A172 (cell line): ENCODE measurements around the gene POLA2. TPM values are rescaled to one million over a fixed set of nuclear protein-coding genes. Genes with fewer than 3 reads are reported as not detected.

Source experiments
- DNase-seq: peaks from one replicate; pipeline ENCODE4 v3.0.0-alpha.2; 2015; ENCODE audit warnings: low spot score
- total RNA-seq: library from RNA; depleted of rRNA; stranded (reverse); fragments of >200 nt; shearing (Covaris generic); gene quantifications from 2 replicates; pipeline ENCODE4 v1.2.3, GENCODE V29; 2014

The POLA2 gene
- total RNA-seq, 1 experiment from 2014 or later, result 14.2 TPM

DNA sequence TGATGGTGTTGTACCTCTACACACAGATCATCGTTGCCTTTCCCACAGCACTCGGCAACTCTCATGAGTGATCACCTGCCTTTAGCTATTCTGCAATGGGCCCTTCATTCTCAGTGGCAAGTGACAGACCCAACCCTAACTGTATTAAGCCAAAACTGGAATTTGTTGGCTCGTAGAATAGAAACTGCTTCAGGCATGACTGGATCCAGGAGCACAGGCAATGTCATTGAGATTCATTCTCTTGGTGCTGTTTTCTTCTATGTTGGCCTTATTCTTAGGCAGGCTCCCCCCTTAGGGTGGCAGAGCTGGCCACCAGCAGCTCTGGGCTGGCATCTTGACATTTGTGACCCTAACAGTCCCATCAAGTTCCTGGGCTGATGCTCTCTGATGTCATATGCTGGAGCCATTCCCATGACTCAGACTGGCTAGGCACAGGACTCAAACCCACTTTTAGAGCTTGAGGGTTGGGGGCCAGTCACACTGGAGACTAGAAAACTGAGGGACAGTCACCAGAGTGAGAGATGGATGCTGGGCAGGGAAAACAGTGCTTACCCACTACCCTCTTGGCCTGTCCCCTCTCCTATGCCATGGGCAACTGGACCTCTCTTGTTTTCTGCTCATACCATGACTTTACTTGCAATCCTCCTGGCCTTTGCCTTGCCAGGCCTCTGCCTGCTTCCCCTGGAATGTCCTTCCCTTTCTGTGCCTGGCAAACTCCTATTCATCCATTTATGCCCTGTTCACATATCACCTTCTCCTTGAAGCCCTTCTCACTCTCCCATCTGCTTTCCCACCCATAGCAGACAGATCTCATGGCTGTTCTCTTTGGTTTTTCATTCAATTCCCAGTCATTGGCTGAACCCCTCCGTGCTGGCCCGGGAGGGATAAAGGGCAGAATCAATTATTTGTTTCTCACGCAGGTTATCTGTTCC lies 45.8 kb downstream of the POLA2 start:
- no peak for DNase-seq

DNA sequence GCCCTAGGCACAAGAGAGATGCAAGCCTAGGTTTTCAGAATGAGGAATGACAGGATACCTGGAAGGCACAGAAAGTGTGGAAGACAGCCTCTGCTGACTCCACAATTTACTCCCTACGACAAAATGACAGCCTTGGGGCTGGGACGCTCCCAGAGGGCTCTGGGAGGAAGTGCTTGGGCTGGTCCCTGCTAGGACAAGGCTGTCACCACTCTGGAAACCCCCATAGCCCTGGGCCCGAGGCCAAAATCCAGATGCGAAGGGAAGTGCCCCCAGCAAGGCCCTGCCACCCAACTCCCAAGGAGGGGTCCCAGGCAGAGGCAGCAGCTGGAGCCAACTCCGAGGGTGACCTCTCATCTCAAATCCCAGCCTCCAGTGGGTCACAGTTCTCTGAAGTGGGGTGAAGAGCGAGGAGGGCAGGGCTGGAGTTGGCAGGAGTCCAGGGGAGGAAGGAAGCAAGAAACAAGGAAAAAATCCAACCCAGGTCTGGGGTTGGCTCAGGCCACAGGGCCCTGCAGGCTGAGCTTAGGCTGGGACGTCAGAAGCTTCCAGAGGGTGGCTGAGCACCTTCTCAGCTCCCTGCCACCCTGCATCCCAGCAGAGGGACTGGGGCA lies 46.6 kb downstream of the POLA2 start:
- no peak for DNase-seq

DNA sequence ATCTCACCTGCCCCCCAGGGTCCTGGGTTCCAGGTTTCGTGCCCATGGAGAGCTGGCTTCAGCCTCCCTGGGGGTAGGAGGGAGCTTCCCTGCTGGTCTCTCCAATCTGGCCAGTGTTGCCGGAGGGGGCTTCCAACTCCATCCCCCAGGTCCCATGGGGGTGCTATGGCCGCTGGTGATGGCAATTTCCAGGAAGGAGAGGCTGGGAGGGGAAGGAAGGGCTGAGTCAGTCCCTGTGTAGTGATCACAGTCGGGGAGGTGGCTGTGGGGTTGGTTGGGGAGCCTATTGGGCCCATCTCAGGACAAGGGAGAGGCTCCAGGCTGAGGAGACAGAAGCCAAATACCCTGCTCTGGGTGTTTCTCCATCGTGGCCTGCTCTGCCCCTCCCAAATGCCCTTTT lies 47.2 kb downstream of the POLA2 start:
- no peak for DNase-seq

DNA sequence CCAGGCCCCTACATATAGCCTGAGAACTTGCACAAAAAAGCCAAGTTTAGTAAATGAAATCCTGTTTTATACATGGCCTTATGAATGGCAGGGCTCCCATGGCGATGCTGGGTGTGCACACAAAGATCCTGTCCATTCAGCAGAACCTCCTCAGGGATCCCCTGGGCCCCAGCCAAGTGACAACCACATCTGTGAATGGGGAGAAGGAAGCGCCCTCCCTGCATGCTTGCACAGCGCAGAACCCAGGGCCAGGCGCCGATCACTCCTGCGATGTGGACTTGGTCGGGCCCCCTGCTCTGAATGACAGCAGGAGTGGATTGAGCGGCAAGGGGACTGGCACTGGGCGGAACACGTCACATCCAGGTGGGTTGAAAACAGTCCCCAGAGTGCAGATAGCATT lies 48.5 kb downstream of the POLA2 start:
- no peak for DNase-seq

DNA sequence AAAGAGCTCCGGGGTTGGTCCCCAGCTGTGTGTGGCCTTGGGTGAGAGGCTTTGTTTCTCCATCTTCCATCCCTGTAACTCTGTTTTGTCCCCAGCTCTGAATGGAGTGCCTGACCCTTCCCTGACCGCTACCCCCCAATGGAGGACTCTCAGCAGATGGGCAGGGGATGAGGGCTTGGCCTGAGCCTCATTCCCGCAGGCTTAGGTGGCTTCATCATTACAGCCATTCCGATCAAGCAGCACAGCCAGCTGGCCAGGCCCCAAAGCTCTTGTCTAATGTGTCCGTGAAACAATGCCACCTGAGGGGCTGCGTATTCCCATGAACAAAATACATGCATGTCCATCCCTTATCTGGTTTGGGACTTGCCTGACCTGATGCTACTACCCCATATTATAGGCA lies 49.0 kb downstream of the POLA2 start:
- DNase-seq, result no peak

DNA sequence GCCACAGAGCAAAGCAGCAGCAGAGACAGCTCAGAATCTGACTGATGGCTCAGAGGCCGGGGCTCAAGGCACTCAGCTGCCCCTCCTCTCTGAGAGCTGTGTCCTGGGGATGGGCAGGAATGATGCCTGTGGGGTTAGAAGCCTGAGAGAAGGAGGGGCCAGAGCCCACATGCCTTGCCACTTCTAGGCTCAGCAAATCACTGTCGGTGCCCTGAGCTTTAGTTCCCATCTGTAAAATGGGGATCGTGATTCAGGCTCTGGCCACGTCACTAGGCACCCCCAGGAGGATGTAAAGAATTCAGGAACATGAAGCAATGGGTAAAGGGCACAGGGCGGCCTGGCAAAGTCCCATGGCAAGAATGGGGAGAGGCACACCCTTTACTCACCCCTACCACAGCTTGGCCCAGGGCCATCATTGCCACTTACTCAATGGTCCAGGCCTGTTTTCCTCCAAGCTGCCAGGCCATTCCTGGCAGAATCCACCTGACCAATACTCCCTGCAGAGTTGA lies 49.5 kb downstream of the POLA2 start:
- no peak for DNase-seq

DNA sequence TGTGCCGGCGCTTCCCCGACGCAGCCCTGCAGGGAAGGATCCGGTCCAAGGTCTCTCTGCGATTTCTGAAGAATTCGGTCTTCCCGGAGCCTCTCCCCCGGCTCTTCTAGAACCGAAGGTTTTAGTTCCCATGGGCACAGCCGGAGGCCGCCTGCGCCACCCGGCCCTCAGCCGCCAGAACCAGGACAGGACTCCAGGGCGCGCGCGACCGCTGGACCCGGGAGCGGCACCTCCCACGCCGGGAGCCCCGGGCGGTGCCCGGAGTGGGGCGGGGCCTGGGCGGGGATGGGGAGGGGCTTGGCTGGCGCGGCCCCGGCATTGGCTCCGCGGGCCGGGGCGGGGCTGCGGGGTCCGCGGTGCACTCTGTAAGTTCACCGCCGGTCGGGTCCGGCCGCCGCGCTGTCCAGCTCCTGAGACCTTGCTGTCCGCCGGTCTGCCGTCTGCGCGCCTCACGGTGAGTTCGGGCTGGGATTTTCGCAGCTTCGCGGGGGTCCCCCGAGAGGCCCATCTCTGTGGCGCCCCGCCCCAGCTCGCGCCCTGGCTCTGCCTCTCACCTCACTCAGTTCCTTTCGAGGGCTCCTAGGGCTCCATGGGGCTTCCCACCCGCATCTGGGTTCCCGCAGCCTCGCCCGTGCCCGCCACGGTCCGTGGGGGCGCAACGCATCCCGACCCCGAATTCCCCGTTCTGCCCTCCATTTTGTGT lies 52.9 kb downstream of the POLA2 start, which contains the start of gene CDC42EP2:
TSS of gene CDC42EP2 (plus strand) at position 366 of the 703 bp plus-strand sequence. CDS start 6,033 bp downstream, outside the sequence.
- peak; percentile 67 for DNase-seq

DNA sequence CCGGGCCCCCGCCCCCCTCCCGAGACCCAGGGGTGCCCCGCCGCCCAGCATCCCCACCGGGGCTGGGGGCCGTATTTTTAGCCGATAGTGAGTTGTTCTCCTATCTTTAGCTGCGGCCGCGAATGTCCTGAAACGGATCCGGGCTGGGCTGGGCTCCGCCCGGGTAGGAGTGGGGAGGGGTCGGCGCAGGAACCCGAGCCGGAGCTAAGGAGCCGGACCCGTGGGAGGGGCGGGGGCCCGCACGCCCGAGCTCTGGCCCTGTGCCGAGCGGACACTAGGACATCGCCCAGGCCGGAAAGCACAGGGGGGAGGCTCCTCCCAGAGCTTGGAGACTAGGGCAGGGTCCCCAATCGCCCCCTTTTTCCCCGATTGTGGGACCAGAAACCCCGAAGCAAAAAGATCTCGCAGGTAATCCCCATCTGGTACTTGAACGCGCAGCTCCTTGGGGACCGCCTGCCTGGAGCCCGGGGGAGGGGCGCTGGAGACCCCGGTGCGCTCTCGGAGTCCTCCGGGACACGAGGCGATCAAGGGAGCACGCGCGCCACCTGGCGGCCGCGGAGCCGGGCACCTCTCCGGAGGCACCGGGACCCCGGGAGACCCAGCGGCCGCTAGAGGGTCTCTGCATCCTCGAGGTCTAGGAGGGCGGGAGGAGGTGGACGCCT lies 53.6 kb downstream of the POLA2 start:
- peak; percentile 61 for DNase-seq

DNA sequence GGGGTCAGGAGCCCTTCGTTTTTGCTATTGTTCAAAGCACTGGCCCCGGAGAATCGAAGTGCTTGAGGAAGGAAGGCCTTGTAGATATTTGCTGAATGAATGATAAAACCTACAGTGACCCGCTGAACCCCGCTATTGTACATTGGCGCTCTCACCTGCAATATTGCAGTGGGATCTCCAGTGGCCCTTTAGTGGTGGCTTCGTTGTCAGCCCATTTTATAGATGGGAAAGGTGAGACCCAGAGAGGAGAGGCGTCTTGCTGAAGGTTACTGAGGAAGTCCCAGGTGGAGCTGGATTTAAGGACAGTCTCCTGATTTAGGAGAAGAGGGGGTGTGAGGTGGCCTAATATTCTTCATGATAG lies 54.1 kb downstream of the POLA2 start:
- no peak for DNase-seq

DNA sequence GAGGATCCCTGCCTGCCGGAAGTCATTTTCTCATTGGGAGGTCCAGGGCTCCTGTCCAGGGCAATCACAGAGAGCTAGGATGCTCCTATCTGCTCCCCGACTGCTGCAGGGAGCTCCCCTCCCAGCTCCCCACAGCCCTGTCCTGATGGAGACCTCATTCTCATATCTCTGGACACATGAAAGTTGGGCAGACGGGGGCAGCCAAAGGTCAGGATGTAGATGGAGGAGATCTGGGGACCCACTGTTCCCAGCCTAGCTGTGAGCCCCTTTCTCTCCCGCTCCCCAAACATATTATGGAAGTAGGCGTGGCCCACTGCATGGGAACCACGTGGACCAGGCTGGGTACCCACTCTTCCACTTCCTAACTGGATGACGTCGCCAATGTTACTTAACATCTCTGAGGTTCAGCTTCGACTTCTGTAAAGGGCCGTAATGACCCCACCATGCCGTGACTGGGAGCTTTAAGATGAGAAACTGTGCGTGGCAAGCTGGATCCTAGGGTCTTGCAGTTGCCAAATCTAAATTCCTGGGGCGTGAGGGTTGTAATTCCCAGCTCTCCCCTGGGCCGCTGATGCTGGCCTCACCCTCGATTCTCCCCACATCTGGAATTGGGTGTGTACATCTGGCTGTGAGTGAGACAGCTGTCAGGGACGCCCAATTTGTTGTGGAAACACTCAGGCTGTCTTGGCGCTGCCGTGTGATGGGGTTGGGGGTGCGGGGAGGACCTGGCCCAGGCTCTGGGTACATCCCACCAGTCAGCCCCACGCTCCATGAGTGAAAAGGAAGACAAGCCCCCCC lies 54.7 kb downstream of the POLA2 start:
- DNase-seq, result peak; percentile 50

DNA sequence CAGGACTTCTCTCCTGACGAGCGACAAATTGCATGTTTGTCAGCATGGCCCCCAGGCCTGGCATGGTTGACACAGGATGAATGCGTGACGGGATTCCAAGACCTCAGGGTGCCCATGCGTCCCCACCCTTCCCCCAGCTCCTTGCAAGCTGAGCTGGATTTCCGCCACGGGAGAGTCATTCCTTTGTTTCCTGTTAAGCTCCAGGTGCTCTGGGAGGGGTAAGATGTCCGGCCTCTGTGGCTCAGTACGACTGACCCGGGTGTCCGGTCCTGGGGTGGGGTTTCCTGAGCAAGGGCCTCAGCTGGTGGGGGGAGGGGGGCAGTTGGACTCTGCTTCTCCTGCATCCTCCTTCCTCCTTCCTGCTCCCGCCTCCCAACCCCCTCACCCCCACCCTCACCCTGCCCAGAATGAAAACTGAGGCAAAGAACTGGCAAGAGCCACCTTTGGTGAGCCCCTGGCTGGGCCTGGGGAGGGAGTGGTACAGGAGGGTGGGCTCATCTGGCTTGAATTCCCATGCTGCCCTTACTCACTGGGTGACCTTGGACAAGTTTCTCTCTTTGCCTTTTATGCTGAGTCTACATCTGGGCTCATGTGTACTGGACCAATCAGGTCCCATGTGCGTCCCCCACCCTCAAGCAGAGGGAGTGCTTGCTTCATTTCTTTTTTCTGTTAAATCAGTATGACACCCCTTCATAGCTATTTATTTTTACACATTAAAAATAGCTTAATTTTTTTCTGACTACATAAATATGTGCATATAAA lies 55.4 kb downstream of the POLA2 start:
- DNase-seq, result peak; percentile 92

DNA sequence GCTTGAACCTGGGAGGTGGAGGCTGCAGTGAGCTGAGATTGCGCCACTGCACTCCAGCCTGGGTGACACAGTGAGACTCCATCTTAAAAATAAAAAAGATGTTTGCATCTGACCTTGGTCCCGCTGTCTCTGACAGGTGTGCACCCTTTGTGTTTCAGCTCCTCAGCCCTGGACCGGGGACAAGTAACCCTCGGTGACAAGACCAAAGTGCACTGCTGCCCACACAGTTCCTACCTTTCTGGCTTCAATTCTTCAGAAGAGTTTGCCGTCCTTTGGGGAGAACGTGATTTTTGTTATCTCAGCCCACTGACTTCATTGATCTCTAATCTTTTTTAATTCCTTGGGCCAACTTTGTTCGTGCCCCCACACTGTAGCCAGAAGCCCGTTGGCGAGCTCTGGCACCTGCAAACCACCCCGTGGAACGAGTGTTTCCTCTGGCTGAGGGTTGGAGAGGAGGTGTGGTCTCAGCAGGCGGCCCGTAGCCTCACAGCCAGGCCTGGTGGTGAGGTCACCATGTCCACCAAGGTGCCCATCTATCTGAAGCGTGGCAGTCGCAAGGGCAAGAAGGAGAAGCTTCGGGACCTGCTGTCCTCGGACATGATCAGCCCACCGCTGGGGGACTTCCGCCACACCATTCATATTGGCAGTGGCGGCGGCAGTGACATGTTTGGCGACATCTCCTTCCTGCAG lies 58.8 kb downstream of the POLA2 start:
- no peak for DNase-seq

DNA sequence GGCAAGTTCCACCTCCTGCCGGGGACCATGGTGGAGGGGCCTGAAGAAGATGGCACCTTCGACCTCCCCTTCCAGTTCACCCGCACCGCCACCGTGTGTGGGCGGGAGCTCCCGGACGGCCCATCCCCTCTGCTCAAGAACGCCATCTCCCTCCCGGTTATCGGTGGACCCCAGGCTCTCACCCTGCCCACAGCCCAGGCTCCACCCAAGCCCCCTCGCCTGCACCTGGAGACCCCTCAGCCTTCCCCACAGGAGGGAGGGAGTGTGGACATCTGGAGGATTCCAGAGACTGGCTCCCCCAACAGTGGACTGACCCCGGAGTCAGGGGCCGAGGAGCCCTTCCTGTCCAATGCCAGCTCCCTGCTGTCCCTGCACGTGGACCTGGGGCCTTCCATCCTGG lies 59.3 kb downstream of the POLA2 start:
- no peak for DNase-seq

DNA sequence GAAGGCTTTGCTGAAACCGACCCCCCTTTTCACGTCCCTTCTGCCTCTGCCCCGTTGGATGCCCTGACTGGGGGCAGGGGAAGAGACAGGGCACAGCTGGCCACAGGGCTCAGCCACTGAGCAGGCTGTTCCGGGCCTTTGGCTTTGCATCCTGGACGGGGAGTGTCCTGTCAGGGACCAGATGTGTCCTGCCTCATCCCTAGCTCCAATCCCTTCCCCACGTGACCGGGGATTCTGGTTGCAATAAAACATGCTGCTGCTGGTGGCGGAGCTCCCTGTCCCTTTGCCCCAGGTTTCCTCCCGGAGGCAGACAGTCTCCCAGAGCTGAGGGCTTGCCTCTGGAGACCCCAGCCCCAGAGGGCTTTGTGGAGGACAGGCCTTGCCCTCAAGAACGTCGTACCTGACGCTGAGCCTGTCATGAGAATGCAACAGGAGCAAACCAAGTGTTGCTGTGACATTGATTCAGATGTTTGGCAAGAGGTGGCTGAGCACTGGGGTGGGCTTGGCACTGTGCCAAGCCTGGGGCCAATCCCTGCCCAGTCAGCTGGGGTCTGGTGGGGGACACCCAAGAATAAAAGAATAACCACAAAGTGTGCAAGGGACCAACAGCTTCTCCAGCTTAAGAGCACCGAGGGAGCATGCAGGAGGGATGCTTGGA lies 60.2 kb downstream of the POLA2 start:
- no peak for DNase-seq

DNA sequence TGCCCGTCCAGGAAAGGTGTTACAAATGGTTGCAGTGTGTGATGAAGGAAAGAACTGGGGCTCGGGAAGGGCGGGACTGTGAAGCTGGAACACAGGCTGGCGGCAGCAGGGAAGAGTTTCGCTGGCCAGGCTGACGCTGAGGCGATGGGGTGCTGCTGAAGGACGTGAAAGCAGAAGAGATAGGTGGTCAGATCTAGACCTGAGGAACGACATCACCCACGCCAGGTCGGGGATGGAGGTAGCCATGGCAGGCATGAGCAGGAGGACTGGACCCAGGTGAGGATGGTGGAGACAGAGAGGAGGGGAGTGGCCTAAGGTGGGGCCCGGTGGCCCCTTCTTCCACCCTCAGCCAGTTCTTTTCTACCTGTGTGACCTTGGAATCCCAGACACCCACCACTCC lies 62.1 kb downstream of the POLA2 start:
- DNase-seq, result no peak

DNA sequence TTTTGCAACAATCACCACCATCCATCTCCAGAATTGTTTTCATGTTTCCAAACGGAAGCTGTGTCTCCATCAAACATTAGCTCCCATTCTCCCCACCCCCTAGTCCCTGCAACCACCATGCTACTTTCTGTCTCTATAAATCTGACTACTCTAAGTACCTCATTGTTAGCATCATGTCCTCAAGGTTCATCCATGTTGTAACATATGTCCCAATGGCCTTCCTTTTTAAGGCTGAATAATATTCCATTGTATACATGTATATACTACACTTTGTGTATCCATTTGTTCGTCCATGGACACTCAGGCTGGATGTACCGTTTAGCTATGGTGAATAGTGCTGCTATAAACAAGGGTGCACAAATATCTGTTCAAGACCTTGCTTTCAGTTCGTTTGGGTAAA lies 63.7 kb downstream of the POLA2 start:
- DNase-seq, result no peak

DNA sequence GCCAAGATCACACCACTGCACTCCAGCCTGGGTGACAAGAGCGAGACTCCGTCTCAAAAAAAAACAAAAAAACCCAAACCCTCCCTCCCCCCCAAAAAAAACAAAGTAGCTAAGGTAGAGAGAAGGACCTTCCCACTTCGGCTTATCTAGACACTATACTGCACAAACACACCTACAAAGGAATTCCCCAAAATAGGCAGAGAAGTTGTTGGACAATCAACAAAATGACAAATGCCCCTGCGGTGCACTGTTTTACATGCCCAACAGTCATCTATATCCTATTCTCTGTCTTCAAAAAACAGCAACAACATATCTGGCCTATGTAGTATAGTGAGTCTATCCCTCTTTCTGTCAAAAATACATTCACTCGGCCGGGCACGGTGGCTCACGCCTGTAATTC lies 65.3 kb downstream of the POLA2 start:
- no peak for DNase-seq

DNA sequence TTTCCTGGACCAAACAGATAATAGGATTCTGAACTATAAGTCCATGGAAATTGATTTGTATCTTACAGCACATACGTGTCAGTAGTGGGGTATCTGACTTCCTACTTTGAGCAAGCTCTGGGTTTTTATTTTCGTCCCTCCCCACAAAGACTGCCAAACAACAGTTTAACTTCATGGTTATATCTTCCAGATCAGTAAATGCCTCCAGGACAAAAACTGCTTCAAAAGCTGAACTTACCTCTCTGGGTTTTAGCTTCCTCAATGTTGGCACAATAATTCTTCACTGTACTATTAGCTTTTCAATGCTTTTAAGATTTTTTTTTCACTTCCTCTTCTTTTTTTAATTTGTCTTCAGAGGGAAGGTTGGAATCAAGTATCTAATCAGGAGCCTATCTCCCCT lies 67.7 kb downstream of the POLA2 start:
- no peak for DNase-seq

DNA sequence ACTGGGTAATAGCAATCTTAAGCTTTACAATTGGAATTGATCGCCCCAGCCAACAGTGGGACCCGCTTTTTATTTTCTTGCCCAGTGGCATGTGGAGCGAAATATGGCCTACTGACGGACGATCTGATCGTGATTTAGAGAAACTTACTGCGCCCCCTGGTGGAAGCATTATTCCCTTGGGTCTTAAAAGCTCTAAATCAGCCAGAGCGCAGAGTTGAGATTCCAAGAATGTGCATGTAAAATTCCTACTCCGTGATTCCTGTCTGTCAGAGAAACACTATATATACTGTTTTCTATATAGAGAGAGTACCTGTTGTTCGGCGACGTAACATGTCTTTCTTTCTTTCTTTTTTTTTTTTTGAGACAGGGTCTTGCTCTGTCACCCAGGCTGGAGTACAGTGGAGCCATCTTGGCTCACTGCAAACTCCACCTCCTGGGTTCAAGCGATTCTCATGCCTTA lies 68.2 kb downstream of the POLA2 start:
- DNase-seq, result peak; percentile 87
